ENCODE measurements around the gene NFATC3. TPM values are rescaled to one million over a fixed set of nuclear protein-coding genes. Genes with fewer than 3 reads are reported as not detected.
"Not testable (repeated sequence)": the region's sequence is repeated elsewhere in the genome, so short reads cannot be mapped to it uniquely, and the experiment has no call there.

Gene NFATC3
- polyA plus RNA-seq, 12 donors: 28.3 to 34.3 (median 30.7) TPM; not detected in 1

DNA sequence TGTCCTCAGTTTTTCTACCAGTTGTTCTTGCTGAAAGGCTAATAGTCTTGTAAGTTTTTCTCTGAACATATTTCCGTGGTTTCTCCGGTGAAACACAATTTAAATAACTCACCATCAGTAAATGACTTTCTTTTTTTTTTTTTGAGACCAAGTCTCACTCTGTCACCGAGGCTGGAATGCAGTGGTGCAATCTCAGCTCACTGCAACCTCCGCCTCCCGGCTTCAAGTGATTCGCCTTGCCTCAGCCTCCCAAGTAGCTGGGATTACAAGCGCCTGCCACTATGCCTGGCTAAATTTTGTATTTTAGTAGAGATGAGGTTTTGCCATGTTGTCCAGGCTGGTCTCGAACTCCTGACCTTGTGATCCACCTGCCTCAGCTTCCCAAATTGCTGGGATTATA lies 29.8 kb downstream of the NFATC3 start:
- DNase-seq: not testable (repeated sequence)

DNA sequence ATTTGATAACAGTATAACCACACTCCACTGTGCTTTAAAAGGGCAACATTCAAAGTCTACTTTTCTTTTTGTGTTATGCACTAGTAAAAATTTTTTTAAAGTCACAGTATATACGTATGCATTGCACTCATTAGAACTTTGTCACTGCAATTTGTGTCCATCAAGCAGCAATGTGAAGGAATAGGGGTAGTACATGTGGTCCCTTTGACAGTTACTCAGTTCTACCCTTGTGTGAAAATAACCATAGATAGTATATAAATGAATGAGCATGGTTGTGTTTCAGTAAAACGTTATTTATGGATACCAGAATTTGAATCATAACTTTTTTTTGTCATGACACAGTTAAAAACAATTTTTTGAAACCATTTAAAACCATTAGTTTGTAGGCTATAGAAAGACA lies 30.7 kb downstream of the NFATC3 start:
- no peak for DNase-seq

- no peak for DNase-seq
Measured at GRCh38 chr16:68116256-68116867, 31.2 kb downstream of the NFATC3 start.

- no peak for DNase-seq
Measured at GRCh38 chr16:68117884-68118283, 32.7 kb downstream of the NFATC3 start.

- DNase-seq: not testable (repeated sequence)
Measured at GRCh38 chr16:68118954-68119353, 33.8 kb downstream of the NFATC3 start.

- DNase-seq: not testable (repeated sequence)
Measured at GRCh38 chr16:68120496-68120895, 35.3 kb downstream of the NFATC3 start.

- DNase-seq: no peak
Measured at GRCh38 chr16:68126395-68126794, 41.2 kb downstream of the NFATC3 start.

DNA sequence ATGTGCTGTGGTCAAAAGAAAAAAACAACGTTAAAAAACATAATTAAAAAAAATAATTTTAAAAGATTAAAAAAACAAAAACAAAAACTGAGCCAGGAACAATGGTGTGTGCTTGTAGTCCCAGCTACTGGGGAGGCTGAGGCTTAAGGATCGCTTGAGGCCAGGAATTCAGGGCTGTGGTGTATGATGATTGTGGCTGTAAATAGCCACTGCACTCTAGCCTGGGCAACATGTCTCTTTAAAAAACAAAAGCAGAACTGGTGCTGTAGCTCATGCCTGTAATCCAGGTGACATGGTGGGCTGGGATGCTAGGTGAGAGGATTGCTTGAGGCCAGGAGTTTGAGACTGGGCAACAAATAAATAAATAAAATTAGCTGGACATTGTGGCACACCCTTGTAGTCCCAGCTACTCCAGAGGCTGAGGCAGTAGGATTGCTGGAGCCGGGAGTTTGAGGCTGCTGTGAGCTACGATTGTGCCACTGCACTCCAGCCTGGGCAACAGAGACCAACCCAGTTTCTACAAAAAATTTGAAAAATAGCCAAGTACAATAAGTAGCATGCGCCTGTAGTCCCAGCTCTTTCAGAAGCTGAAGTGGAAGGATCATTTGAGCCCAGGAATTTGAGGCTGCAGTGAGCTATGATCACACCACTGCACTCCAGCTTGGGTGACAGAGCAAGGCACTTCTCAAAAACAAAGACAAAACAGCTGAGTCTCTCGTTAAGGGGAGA lies 43.6 kb downstream of the NFATC3 start:
- DNase-seq: no peak

- no peak for DNase-seq
Measured at GRCh38 chr16:68130520-68130919, 45.4 kb downstream of the NFATC3 start.

DNA sequence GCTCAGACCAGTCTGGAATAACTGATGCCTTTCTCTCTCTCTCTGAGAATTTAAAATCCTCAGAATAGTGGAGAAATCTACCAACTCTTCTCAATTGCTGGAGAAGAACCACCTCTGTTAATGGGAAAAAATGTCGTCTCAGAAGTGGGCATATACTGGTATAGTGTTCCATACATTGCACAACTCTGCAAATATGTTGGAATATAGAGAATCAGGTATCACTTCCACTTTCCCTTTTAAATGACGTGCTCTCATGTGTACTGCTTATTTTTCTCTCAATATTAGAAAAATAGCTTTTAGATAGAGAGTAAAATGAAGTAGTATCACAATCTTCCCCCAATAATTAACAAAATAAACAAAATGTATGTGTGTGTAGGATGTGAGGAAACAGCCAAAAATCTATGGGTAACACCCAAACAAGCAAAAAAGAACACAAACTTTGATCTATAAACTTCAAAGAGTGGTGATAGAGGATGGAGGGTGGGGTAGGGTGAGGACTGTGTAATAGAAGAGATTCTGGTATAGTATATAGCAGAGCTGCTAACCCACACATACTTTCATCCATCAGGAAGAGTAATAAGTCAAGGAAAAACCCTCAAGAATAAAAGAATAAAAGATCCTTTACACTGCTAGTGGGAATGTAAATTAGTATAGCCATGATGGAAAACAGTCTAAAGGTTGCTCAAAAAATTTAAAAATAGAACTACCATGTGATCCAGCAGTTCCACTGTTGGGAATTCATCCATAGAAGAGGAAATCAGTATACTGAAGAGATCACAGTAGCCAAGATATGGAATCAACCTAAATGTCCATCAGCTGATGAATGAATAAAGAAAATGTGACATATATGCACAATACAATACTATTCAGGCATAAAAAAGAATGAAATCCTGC lies 46.9 kb downstream of the NFATC3 start:
- DNase-seq: no peak

- not testable (repeated sequence) for DNase-seq
Measured at GRCh38 chr16:68133000-68133399, 47.8 kb downstream of the NFATC3 start.

DNA sequence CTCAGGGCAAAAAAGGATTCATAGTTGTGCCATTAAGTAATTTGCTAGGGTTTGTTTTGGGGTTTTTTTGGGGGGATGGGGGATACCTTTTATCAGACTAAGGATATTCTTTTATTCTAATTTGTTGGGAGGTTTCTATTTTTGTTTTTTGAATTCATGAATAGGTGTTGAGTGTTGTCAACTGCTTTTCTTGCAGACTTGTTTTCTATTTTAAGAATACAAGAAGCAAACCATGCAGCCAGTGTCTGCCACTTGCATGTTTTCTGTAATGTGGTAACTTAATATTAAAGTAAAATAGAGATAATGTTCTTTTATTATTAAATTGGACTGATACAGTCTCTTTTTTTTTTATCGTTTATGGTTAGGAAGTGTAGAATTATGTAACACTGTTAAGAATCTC lies 49.5 kb downstream of the NFATC3 start:
- DNase-seq: no peak

DNA sequence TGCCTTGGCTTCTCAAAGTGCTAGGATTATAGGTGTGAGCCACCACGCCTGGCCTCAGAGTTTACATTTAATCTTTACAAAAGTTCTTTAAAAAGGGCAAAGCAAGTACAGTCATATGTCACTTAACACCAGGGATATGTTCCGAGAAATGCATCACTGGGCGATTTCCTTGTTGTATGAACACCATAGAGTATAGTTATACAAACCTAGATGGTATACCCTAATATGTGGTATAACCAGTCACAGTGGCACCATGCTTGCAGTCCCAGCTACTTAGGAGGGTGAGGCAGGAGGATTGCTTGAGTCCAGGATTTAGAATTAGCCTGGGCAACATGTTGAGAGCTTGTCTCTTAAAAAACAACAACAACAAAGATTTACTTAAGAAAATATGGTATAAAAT lies 51.3 kb downstream of the NFATC3 start:
- no peak for DNase-seq

DNA sequence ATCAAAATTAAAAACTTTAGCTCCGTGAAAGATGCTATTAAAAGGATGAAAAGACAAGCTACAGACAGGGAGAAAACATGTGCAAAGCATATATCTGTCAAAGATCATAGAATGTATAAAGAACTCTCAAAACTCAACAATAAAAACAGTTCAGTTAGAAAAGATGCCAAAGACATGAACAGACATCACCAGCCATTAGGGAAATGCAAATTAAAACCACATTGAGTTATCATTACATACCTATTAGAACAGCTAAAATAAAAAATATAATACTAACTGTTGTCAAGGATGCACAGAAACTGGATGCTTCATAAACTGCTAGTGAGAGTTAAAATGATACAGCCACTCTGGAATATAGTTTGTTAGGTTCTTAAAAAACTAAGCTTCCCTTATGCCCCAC lies 58.8 kb downstream of the NFATC3 start:
- peak; percentile 32 for DNase-seq

DNA sequence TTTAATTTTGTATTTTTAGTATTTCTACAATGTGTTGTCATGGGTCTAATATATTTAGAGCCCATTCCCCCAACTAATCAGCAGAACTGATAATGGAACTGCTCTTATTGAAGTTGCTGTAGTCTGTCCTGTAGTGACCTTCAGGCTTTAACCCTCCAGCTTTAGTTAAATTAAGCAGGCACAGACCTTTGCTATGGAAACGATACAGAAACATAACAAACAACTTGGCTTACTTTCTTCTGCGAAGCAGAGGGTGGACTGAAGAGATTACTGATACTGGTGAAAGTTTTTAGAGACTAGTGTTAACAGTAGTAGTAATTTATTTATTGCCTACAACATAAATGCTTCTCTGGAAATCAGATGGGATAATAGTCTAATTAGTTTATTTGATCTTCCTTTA lies 61.4 kb downstream of the NFATC3 start:
- peak; percentile 54 for DNase-seq

- DNase-seq: no peak
Measured at GRCh38 chr16:68147444-68147843, 62.3 kb downstream of the NFATC3 start.

DNA sequence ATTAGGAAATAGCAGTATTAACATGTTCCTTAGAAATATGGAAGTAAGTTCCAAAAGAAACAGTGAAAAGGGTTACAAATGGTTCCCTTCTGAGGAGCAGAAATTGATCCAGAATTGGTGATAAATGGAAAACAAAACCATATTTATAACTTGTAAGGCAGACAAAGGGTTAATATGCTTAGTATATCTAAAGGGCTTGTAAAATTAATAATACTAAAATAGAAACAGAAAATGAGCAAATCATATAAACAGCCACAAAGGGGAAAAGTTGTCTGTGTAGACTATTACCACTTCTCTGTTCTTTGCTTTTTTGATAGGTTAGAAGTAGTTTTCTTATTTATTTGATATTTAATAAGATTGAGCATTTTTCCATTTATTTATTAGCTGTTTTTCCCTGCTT lies 64.4 kb downstream of the NFATC3 start:
- DNase-seq: no peak

DNA sequence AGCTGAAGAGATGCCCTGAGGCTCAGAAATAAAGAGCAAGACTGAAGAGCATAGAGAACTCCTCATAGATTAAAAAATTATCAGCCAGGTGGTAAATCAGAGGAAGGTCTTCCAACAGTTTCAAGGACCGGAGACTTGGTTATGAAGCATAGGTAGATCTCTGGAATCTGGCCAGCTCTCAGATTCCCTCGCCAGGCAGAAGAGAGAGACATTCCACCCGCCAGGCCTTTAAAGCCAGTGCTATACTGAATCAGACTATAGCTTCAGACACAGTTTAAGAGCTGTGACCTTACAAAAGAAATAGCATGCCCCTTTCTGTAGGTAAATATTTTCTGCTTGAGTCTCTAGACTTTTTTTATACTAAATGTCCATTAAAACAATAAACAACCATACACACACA lies 70.3 kb downstream of the NFATC3 start:
- DNase-seq: no peak

- no peak for DNase-seq
Measured at GRCh38 chr16:68162413-68162812, 77.2 kb downstream of the NFATC3 start.

DNA sequence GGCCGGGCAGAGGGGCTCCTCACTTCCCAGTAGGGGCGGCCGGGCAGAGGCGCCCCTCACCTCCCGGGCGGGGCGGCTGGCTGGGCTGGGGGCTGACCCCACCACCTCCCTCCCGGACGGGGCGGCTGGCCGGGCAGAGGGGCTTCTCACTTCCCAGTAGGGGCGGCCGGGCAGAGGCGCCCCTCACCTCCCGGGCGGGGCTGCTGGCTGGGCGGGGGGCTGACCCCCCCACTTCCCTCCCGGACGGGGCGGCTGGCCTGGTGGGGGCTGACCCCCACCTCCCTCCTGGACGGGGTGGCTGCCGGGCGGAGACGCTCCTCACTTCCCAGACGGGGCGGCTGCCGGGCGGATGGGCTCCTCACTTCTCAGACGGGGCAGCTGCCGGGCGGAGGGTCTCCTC lies 78.1 kb downstream of the NFATC3 start:
- not testable (repeated sequence) for DNase-seq

- no peak for DNase-seq
Measured at GRCh38 chr16:68166264-68166663, 81.1 kb downstream of the NFATC3 start.

GRCh38 chr16:68179196-68179795 lies 94.1 kb downstream of the NFATC3 start:
- DNase-seq: no peak
